Ascending aorta (tissue), 2 donors: ENCODE results near the gene HCN1. TPM values are rescaled to one million over a fixed set of nuclear protein-coding genes. Genes with fewer than 3 reads are reported as not detected.
A peak's percentile ranks its signal among the peaks of the same experiment; 100 is the strongest.

Experiments used
- DNase-seq, 2 donors: peaks; one replicate each; pipeline ENCODE4 v3.0.0-alpha.2; 2019; ENCODE audit warnings: low spot score in 2 of 2
- H3K27ac ChIP-seq, 2 donors: fragments of 200-600 bp; sonication (generic); one replicate each; pipeline ENCODE4 v1.5.1; 2016 to 2017; ENCODE audit warnings: mild to moderate bottlenecking in 1 of 2
- H3K27me3 ChIP-seq: fragments of 200-600 bp; sonication (generic); one replicate; pipeline ENCODE4 v1.5.1; 2017
- H3K36me3 ChIP-seq, 2 donors: fragments of 200-600 bp; sonication (generic); one replicate each; pipeline ENCODE4 v1.5.1; 2016
- H3K4me1 ChIP-seq, 2 donors: fragments of 200-600 bp; sonication (generic); one replicate each; pipeline ENCODE4 v1.5.1; 2016 to 2017; ENCODE audit warnings: mild to moderate bottlenecking in 1 of 2
- H3K4me3 ChIP-seq, 2 donors: fragments of 200-600 bp; sonication (generic); one replicate each; pipeline ENCODE4 v1.5.1; 2016 to 2017; ENCODE audit warnings: mild to moderate bottlenecking in 1 of 2
- H3K9me3 ChIP-seq, 2 donors: fragments of 200-600 bp; sonication (generic); one replicate each; pipeline ENCODE4 v1.5.1; 2016
- intact Hi-C: fragments of 100-400 bp; cut with DNase I; formaldehyde crosslinking; loops from one replicate; pipeline ENCODE4 v1.15.1; 2023
- total RNA-seq: library from RNA; depleted of rRNA; stranded (reverse); fragments of >200 nt; gene quantifications from one replicate; pipeline ENCODE4 v1.1.0, GENCODE V29; 2016
- TF ChIP-seq, protein P1 (sequence below), 3 experiments: fragments of 200-600 bp in 2 of 3; fragments of 450-650 bp in 1 of 3; sonication (generic) in 2 of 3; IDR thresholded peaks; one replicate each; pipeline ENCODE4 v1.5.1; 2016 to 2019; ENCODE audit warnings: antibody characterized with exemption in 3 of 3, mild to moderate bottlenecking in 1 of 3, moderate library complexity in 1 of 3

The HCN1 gene
- total RNA-seq = not detected

DNA sequence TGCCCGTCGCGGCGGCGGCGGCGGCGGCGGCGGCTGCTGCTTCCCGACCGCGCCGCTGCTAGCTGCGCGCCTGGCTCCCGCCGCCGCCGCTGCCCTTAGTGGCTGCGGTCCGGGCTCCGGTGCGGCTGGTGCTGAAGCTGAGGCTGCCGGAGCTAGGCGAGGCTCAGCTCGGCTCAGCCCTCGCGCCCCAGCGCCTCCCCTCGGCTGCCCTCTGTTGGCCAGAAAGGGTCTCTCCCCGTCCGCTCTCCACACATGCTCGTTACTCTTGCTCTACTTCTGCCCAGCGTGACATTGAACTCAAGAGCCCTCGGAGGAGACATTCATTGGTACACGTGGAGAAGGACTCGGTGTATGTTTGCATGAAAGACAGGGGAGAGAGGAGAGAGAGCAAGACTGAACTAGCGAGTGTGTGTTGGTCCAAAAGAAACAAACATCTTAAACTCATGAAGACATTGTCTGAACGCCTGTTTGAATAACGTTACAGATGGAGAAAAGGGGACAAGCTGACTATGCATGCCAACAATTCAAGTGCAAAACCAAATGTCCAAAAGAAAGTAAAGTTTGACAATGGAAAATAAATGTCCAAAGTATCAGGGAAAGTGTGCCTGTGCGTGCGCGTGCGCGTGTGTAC is at the start of gene HCN1:
TSS of gene HCN1 (minus strand) at position 175 of the 631 bp plus-strand sequence.
- intact Hi-C loops = no loop called here
- peak in 1 of 2 donors; percentile 72 for DNase-seq
- peak within 1 kb of the TSS; percentile 39 to 49 for H3K4me3 ChIP-seq
- no peaks in the 10 kb centered on the region for H3K36me3 ChIP-seq
- no peaks in the 10 kb centered on the region for H3K4me1 ChIP-seq
- TF ChIP-seq, protein P1, sequence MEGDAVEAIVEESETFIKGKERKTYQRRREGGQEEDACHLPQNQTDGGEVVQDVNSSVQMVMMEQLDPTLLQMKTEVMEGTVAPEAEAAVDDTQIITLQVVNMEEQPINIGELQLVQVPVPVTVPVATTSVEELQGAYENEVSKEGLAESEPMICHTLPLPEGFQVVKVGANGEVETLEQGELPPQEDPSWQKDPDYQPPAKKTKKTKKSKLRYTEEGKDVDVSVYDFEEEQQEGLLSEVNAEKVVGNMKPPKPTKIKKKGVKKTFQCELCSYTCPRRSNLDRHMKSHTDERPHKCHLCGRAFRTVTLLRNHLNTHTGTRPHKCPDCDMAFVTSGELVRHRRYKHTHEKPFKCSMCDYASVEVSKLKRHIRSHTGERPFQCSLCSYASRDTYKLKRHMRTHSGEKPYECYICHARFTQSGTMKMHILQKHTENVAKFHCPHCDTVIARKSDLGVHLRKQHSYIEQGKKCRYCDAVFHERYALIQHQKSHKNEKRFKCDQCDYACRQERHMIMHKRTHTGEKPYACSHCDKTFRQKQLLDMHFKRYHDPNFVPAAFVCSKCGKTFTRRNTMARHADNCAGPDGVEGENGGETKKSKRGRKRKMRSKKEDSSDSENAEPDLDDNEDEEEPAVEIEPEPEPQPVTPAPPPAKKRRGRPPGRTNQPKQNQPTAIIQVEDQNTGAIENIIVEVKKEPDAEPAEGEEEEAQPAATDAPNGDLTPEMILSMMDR (IDR thresholded peaks at IDR 0.05) = peak in 2 of 3 experiments; percentile 36 to 61
- no peaks in the 10 kb centered on the region for H3K9me3 ChIP-seq
- H3K27ac ChIP-seq = no peak within 1 kb of the TSS
- H3K27me3 ChIP-seq = no peaks in the 10 kb centered on the region

DNA sequence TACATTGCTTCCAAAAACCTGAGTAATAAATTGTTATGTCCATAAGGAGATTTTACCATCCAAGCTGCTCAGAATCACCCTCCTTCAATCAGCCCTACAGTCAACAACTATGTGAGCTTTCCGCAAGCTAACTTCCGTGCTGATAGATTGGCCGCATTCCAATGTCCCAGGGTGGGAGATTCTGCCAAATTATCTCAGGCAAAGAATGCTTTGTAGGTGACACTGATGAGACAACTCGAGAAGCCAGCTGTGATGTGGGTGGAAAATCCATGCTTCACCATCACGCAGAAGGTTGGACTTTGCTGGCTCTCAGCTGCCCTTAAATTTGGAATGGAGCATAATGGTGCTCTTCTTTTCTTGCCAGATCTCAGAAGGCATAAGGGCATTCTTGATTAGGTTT is 44.9 kb upstream of the HCN1 start:
- DNase-seq = no peak
- no peaks in the 10 kb centered on the region for H3K27me3 ChIP-seq
- intact Hi-C loops = no loop called here
- no peak overlapping the region for H3K27ac ChIP-seq
- no peaks in the 10 kb centered on the region for H3K9me3 ChIP-seq
- no peaks in the 10 kb centered on the region for H3K36me3 ChIP-seq
- no peaks in the 10 kb centered on the region for H3K4me1 ChIP-seq
- no peak overlapping the region for H3K4me3 ChIP-seq
- TF ChIP-seq, protein P1 (IDR thresholded peaks at IDR 0.05) = no peak

- TF ChIP-seq, protein P1 (IDR thresholded peaks at IDR 0.05) = no peak
- no peaks in the 10 kb centered on the region for H3K27me3 ChIP-seq
- no peak overlapping the region for H3K27ac ChIP-seq
- H3K9me3 ChIP-seq = no peaks in the 10 kb centered on the region
- no peaks in the 10 kb centered on the region for H3K4me1 ChIP-seq
- intact Hi-C loops = no loop called here
- no peaks in the 10 kb centered on the region for H3K36me3 ChIP-seq
- DNase-seq = no peak
- no peak overlapping the region for H3K4me3 ChIP-seq
These were observed 41.0 kb upstream of the HCN1 start for GRCh38 chr5:45737153-45737552.

DNA sequence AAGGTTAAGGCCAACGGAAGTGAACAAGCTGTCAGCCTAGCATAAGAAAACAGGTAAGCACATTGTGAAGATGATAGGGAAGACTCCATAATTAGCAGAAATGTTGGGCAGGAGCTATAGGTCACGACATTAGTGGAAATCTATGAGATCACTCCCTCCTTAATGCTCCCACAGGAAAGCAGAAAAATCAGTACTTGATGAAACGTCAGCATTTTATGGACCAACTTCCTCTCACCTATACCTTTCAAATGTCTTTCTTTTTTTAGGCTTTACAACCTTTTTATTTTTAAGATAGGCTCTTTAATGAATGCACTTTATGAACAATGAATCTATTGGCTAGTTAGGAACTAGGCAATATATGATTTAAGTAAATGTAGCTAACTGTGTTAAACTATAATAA is 29.4 kb upstream of the HCN1 start:
- DNase-seq = no peak
- Histone ChIP-seq H3K4me1 (no peaks in the 10 kb centered on the region), H3K27me3 (no peaks in the 10 kb centered on the region), H3K9me3 (no peaks in the 10 kb centered on the region), H3K36me3 (no peaks in the 10 kb centered on the region), H3K4me3 (no peak overlapping the region), H3K27ac (no peak overlapping the region)
- TF ChIP-seq, protein P1 (IDR thresholded peaks at IDR 0.05) = no peak
- intact Hi-C loops = no loop called here

DNA sequence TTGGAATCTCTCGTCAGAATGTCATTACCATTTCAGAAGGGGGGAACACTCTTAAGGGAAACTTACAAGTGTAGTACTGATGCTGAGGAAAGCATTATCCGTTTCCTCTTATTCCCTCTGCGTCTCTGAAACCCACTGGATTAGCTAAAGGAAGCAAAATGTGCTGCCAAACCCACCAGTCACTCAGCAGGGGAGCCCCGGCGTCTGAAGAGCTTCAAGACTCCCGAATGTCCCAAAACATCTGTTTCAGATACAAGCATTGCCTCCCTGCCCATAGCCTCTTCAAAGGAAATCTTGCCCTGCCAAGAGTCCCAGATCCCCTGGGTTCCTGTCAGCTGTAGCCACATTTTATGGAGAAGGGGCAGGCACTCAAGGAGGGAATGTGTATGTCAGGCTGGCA is 1.0 kb upstream of the HCN1 start:
- intact Hi-C loops = no loop called here
- H3K4me3 ChIP-seq = no peak overlapping the region
- H3K4me1 ChIP-seq = no peaks in the 10 kb centered on the region
- no peaks in the 10 kb centered on the region for H3K27me3 ChIP-seq
- no peak overlapping the region for H3K27ac ChIP-seq
- no peaks in the 10 kb centered on the region for H3K9me3 ChIP-seq
- TF ChIP-seq, protein P1 (IDR thresholded peaks at IDR 0.05) = no peak
- no peak for DNase-seq
- H3K36me3 ChIP-seq = no peaks in the 10 kb centered on the region

DNA sequence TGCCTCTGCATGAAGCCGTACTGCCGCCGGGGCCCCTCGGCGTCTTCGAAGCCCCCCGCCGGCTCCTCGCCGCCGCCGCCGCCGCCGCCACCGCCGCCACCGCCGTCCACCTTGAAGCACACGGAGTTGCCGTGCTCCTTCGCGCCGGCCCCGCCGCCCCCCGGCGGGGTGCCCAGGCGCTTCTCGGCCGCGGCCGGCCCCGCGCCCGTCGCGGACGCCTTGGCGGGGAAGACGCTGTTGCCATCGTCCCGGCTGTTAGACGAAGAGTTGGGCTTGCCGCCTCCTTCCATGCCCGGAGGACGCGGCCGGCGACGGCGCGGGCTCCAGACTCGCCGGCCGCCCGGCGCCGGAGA is 400 bp downstream of the HCN1 start:
- no peak overlapping the region for H3K27ac ChIP-seq
- DNase-seq = no peak
- TF ChIP-seq, protein P1 (IDR thresholded peaks at IDR 0.05) = no peak
- H3K4me3 ChIP-seq = peak overlapping the region; percentile 39 to 49
- H3K4me1 ChIP-seq = no peaks in the 10 kb centered on the region
- no peaks in the 10 kb centered on the region for H3K27me3 ChIP-seq
- no peaks in the 10 kb centered on the region for H3K9me3 ChIP-seq
- intact Hi-C loops = no loop called here
- no peaks in the 10 kb centered on the region for H3K36me3 ChIP-seq
